ENCODE measurements around the gene IPPK.

DNA sequence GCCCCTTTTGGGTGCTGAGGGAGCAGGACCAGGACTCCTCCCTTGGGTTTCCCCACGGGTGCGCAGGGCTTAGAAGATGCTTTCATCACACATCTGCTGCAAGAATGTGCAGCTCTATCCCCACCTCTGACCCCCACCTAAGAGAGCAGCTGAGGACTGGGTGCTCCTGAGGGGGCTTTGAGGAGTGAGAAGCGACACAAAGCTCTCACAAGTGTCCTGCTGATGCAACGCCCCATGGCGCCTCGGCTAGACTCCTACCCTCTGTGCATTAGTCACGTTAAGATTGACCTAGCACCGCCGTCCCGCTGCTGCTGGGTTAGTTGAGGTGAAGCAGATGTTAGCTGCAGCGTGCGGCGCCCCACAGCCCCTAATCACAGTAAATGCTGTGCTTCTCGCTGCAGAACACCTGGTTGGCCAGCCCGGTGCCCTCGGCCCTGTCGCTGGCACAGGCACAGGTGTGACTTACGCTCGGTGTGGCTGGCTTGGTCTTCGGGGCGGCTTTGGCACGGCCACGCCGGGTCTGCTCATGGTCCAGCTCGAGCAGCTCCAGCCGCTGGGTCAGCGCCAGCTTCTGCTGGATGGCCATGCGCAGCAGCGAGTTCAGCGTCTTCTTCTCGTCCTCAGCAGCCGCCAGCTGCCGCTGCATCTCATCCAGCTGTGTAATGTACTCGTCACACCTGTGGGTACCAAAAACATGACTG lies 45.0 kb upstream of the IPPK start:
- TF ChIP-seq, protein P1, sequence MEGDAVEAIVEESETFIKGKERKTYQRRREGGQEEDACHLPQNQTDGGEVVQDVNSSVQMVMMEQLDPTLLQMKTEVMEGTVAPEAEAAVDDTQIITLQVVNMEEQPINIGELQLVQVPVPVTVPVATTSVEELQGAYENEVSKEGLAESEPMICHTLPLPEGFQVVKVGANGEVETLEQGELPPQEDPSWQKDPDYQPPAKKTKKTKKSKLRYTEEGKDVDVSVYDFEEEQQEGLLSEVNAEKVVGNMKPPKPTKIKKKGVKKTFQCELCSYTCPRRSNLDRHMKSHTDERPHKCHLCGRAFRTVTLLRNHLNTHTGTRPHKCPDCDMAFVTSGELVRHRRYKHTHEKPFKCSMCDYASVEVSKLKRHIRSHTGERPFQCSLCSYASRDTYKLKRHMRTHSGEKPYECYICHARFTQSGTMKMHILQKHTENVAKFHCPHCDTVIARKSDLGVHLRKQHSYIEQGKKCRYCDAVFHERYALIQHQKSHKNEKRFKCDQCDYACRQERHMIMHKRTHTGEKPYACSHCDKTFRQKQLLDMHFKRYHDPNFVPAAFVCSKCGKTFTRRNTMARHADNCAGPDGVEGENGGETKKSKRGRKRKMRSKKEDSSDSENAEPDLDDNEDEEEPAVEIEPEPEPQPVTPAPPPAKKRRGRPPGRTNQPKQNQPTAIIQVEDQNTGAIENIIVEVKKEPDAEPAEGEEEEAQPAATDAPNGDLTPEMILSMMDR (IDR thresholded peaks at IDR 0.05), result no peak
- TF ChIP-seq EZH2 (IDR thresholded peaks at IDR 0.05; ENCODE audit: borderline replicate concordance, insufficient read depth, low read depth, low read length, poor library complexity, severe bottlenecking), result no peak
